ENCODE measurements around the gene LYPD6B.
"Not testable (repeated sequence)": the region's sequence is repeated elsewhere in the genome, so short reads cannot be mapped to it uniquely, and the experiment has no call there.

LYPD6B gene

DNA sequence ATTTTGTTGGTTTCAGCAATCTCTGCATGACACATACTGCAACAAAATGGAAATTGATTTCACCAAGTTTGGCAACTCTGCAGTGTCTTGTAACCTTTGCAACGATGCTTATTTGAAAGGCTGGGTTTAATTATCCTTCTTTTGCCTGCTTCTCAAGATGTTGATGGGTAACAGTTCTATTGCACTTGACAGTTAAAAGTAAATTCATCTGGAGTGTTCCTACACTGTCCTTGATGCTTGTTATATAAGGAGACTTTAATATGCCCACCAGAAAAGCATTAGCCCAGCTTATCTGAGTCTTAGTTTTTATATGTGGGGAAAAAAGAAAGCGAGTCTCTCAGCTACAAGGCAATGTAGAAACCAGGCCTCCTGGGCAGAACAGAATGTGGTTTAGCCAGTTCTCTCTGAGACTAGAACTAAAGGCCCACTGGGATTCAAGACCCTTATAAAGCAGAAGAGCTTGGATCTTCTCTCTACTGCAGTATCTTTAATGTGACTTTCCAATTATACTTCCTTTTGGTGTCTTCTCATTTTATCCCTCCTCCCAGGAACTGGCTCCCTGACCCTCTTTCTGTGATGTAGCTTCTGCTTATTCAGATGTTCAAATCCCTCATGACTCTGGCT lies 185.1 kb downstream of the LYPD6B start:
- DNase-seq: no peak

DNA sequence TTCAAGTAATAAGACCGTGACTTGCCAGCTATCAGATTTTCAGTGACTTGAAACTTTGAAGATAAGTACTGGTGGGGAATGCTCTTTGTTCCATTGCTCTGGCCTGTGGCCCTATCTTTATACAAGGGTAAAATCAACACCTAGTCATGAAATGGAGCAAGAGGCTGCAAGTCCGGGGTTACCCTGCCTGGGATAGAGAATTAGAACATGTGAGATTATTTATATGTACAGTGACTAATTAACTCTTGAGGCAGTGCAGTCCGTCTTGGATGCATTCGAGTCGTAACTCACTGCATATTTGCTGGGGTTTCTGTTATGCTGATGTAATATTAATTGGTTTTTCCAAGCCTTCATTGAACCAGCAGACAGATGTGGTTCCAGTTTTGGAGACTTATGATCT lies 186.0 kb downstream of the LYPD6B start:
- no peak for DNase-seq

DNA sequence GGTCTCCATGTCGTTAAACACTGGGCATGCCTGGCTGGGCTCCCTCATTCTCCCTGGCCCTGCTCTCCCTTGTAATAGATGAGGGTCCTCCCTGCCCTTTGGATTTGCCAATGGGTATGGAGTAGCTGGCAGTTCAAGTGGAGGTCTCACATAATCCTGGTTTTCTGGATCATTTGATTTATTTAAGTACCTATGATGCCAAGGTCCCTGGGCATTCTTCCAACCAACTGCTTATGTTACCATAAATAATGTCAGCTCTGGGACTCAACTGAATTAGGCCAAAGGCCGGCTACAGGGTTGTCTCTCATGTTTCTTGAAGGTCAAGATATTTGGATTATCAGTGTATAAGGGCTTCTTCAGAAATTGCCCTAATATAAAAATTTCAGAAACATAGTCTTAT lies 186.9 kb downstream of the LYPD6B start:
- DNase-seq: no peak

DNA sequence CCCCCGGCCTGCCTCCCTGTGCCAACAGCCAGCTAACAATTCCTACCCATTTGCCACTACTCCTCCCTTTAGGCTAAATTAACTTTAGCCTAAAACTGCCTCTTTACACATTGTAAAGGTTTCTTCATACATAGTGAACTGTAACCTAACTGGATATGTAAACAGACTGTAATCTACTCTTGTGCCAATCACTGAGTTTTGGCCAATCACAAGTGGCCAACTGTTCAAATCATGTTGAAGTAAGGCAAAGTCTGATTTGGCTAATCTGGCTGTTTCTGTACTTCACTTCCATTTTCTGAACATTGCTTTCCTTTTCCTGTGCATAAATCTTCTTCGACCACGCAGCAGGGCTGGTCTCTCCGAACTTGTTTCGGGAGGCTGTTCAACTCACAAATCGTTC lies 188.3 kb downstream of the LYPD6B start:
- no peak for DNase-seq

DNA sequence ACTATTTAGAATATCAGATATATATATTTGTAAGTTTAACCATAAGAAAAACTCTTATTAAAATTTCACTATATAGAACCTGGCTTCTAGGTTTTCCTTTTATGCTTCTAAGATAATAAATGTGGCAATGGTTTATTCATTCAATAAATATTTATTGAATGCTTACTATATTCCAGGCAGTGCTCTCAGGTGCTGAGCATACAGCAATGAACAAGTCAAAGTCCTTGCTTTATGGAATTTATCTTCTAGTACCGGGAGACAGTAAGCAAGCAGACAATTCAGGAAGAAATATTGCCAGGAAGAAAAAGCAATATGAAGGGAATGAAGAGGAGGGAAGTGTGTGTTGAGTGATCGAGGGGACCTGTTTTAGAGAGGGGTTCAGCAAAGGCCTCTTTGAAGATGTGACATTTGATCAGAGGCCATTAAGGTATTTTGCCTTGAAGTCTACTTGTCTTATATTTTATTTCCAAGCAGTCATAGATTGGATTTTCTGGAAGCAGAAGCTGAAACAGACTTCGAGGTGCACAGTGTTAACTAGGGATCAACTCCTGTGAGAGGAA lies 197.4 kb downstream of the LYPD6B start:
- no peak for DNase-seq

DNA sequence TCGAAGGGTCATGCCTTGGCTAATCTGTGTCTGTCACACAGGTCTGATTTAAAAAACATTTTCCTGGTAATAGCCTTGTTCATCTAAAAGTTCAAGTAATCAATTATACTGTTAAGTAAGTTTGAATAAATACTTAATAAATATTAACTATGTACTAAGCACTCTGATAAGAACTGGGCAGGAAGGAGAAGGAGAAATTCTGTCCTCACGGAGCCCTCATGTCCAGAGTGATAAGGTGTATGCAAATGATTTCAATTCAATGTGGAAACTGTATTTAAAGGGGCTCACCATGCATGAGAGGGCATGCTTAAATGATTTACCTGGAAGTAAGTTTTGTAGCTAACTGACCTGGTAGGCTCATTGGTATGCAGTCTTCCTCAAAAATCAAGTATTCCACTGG lies 197.9 kb downstream of the LYPD6B start:
- no peak for DNase-seq

DNA sequence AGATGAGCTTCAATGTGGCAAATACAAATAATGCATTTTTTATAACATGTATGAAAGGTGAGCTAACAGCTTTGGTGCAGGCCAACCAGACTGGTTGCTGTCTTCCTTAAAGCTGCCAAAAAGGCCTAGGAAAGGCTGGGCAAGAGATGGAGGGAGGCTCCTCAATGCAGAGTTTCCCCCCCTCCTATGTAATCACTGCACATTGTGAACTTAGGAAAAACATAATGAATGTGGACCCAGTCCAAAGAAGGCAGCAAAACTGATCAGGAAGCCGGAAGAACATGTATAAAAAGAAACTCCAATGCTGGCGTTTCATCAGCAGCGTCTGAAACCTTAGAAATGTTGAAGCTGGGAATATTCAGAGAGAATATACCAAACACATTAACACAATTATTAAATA lies 207.7 kb downstream of the LYPD6B start:
- DNase-seq: no peak

DNA sequence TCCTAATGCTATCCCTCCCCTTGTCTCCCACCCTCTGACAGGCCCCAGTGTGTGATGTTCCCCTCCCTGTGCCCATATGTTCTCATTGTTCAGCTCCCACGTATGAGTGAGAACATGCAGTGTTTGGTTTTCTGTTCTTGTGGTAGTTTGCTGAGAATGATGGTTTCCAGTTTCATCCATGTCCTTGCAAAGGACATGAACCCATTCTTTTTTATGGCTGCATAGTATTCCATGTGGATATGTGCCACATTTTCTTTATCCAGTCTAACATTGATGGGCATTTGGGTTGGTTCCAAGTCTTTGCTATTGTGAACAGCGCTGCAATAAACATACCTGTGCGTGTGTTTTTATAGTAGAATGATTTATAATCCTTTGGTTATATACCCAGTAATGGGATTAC lies 212.9 kb downstream of the LYPD6B start:
- not testable (repeated sequence) for DNase-seq

DNA sequence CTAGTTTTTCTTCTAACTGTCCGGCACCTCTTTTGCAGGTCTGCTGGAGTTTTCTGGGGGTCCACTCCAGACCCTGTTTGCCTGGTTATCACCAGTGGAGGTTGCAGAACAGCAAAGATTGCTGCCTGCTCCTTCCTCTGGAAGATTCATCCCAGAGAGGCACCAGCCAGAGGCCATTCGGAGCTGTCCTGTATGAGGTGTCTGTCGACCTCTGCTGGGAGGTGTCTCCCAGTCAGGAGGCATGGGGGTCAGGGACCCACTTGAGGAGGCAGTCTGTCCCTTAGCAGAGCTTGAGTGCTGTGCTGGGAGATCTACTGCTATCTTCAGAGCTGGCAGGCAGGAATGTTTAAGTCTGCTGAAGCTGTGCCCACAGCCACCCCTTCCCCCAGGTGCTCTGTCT lies 218.4 kb downstream of the LYPD6B start:
- not testable (repeated sequence) for DNase-seq

DNA sequence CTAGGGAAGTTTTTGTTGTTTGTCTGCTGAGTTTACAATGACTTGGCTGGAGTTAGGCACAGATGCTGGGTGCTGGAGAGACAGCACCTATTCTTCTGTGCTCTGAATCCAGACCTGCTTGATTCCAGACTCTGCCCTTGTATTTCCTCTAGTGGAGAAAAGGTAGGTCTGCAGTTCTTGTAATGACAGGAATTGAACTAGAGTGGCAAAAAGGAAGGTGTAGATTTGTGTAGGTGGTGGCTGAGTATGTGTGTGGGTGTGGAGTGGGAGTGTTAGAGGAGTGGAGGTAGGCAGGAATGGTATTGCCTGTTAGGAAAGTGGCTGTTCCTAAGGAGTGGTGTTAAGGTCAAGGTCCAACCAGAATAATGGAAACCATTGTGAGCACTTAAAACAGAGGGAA lies 220.0 kb downstream of the LYPD6B start:
- DNase-seq: no peak

DNA sequence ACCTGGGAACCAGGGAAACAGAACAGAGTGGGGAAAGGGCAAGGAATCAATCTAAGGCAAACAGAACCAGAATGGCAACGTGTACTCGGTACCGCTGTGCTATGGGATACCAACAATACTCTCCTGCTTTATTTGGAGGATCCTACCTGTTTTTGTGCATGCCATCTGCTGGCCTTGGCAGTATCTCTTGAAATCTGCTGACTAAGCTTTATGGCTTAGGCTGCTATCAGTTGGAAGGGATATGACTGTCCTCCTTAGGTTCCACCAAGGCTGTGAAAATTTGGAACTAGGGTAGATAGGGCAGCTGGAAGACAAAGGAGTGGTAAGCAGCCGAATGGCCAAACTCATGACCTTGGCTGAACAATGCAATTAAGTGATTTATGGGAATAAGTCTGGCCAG lies 220.6 kb downstream of the LYPD6B start:
- no peak for DNase-seq

DNA sequence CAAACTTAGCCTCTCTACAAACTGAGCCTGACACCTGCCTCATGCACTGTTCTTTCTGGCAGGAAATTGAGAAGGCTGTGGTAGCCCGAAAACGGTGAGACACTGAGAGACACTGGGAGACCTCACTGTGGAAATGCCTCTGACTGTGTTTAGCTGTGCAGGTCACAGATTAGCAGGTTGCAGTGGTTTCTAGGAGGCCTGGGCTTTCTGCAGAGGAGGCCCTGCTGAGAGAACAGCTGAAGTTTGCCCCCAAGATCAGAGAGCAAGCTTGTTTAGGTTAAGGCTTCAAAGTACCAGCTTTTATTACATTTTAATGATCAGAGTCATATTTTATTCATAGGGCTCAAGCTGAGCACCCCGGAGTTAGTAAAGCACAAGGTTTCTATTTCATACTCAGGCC lies 223.2 kb downstream of the LYPD6B start:
- no peak for DNase-seq

All from activated CD8-positive, alpha-beta memory T cell treated with anti-CD3 and anti-CD28 coated beads for 24 hours (primary cell).